GM20000 (cell line): ENCODE measurements around the gene CDKN2D.
A peak's percentile ranks its signal among the peaks of the same experiment; 100 is the strongest.
"Not testable (repeated sequence)": the region's sequence is repeated elsewhere in the genome, so short reads cannot be mapped to it uniquely, and the experiment has no call there.

Experiments used
- DNase-seq: peaks from one replicate; pipeline ENCODE4 v3.0.0; 2012; ENCODE audit warnings: low spot score
- CTCF ChIP-seq: IDR thresholded peaks from 2 replicates; pipeline ENCODE4 v1.5.1; 2012; ENCODE audit warnings: mild to moderate bottlenecking, control low read depth; ENCODE audit errors: extremely low read depth, missing control alignments

Gene CDKN2D

GRCh38 chr19:10538204-10538983 is 30.4 kb downstream of the CDKN2D start:
- TF ChIP-seq CTCF, result no peak
- DNase-seq, result no peak

- DNase-seq, result no peak
- TF ChIP-seq CTCF, result no peak
These were observed 31.1 kb downstream of the CDKN2D start for GRCh38 chr19:10537668-10538067.

GRCh38 chr19:10535613-10536012 is 33.2 kb downstream of the CDKN2D start:
- TF ChIP-seq CTCF, result no peak
- DNase-seq, result no peak

GRCh38 chr19:10533646-10534386 is 35.0 kb downstream of the CDKN2D start:
- TF ChIP-seq CTCF, result no peak
- DNase-seq, result peak; percentile 8

- no peak for TF ChIP-seq CTCF
- DNase-seq, result peak; percentile 4
These were observed 36.3 kb downstream of the CDKN2D start for GRCh38 chr19:10532457-10532856.

- DNase-seq, result not testable (repeated sequence)
These were observed 41.9 kb downstream of the CDKN2D start for GRCh38 chr19:10526887-10527286.

GRCh38 chr19:10525636-10526035 is 43.1 kb downstream of the CDKN2D start:
- DNase-seq, result no peak
- TF ChIP-seq CTCF, result no peak
